HG03064 (cell line): ENCODE data around the gene NPPA.

Experiments
- ATAC-seq: cut with Tn5 transposase; IDR thresholded peaks from one replicate; pipeline ENCODE4 v1.9.1; 2021; ENCODE audit warnings: low read depth; ENCODE audit not compliant: unreplicated experiment

The NPPA gene

DNA sequence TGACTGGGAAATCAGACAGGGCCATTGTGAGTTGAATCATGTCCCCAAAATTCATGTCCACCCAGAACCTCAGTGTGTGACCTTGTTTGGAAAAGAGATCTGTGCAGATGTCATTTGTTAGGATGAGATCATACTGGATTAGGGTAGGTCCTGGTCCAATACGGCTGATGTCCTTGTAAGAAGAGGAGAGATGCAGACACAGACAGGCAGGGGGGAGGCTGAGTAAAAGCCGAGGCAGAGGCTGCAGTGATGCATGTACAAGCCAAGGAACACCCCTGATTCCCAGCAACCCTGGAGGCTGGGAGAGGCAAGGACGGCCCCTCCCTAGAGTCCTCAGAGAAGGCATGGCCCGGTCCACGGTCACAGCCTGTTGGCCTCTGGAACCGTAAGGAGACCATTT is 27.0 kb upstream of the NPPA start:
- no peak for ATAC-seq

DNA sequence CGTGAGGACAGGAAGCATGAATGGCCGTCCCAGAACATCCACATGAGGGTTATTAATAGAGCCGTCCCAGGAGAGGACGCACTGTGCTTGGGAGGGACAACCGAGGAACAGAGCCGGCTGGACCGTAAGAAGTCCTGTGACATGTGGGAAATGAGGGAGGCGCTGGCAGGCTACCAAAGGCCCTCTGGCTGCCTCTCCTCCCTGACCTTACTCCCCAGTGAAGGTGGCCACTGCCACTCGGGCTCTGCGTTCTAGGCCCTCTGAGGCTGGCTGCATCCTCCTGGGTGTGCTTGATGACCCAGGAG is 26.6 kb upstream of the NPPA start:
- ATAC-seq: no peak

DNA sequence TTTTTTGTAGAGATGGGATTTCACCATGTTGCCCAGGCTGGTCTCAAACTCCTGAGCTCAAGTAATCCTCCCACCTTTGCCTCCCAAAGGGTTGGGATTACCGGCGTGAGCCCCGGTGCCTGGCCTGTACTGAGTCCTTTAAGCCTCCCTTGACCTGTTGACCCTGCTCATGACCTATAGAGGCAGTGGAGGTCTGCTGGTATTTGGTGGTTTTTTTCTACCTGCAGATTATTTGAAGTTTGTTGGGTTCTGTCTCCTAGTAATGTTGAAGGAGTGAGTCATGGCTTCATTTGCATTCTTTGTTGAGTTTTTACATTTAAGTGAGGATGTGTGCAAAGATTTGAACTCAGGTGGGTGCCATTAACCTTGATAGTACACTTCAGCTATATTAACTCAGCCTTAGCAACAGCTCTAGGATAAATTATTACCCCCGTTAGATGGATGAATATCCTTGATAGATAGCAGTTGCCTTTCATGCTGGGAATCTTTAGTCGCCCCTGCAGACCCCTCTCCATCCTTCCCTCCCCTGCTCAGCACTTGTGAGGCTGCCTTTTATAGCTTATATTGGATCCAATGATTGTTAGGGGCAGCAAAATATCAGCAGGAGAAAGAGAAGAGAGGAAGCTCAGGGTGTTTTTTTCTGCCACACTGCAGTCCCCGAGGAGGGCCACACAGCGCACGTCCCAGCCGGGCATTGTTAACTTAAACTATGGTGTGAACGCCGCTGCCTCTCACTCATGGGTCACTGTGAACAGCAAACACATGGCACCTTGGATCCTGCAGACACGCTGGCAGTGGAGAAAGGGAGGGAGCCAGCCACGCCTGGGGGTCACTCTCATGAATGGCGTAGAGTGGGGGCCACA is 26.0 kb upstream of the NPPA start:
- no peak for ATAC-seq

- no peak for ATAC-seq
These were observed 25.0 kb upstream of the NPPA start for GRCh38 chr1:11872545-11872944.

DNA sequence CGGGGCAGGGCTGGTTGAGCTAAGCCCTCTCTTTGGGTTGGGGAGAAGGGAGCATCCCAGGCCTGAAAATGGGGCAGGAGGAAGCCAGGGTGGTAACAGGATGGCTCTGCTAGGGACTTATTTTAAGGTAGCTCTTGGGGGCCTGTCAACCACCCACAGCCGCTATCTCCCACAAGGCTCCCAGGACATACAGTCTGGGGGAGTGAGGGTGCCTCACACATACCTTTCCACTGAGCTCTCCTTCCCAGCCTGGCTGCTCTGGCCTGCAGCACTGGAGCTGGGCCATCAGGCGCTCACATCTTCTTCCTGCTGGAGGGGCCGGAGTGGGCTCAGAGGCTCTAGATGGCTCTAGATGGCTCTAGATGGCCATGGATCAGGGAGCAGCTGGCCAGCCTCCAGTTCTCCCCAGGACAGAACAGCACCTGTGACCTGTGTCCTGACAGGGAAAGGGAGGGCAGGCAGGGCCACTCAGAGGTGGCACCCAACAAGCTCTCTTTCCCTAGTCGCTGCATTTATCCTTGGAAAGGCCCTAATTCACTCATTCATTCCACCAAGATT is 22.1 kb upstream of the NPPA start:
- ATAC-seq: no peak

GRCh38 chr1:11869104-11869503 is 21.5 kb upstream of the NPPA start:
- no peak for ATAC-seq

DNA sequence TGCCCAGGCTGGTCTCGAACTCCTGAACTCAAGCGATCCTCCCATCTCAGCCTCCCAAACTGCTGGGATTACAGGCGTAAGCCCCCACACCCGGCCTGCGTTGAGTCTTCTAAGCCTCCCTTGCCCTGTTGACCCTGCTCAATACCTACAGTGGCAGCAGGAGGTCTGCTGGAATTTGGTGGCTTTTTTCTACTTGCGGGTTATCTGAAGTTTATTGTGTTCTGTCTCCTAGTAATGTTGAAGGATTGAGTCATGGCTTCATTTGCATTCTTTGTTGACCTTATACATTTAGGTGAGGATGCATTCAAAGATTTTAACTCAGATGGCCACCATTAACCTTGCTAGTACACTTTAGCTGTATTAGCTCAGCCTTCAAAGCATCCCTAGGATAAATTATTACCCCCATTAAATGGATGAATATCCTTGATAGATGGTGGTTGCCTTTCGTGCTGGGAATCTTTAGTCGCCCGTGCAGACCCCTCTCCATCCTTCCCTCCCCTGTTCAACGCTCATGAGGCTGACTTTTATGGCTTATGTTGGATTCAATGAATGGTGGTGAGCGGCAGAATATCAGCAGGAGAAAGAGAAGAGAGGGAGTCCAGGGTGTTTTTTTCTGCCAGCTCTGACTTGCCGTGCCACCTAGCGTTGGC is 20.9 kb upstream of the NPPA start:
- no peak for ATAC-seq

GRCh38 chr1:11862890-11863289 is 15.3 kb upstream of the NPPA start:
- no peak for ATAC-seq

GRCh38 chr1:11860587-11860986 is 13.0 kb upstream of the NPPA start:
- no peak for ATAC-seq

GRCh38 chr1:11860083-11860482 is 12.5 kb upstream of the NPPA start:
- ATAC-seq: no peak

GRCh38 chr1:11858968-11859871 is 11.6 kb upstream of the NPPA start:
- ATAC-seq: no peak

- no peak for ATAC-seq
These were observed 11.0 kb upstream of the NPPA start, which contains the start of gene NPPB for GRCh38 chr1:11858613-11858967. Gene NPPB (minus strand): TSS chr1:11858945. CDS start chr1:11858833, 112 bp downstream.

- no peak for ATAC-seq
These were observed 10.6 kb upstream of the NPPA start for GRCh38 chr1:11858158-11858557.

DNA sequence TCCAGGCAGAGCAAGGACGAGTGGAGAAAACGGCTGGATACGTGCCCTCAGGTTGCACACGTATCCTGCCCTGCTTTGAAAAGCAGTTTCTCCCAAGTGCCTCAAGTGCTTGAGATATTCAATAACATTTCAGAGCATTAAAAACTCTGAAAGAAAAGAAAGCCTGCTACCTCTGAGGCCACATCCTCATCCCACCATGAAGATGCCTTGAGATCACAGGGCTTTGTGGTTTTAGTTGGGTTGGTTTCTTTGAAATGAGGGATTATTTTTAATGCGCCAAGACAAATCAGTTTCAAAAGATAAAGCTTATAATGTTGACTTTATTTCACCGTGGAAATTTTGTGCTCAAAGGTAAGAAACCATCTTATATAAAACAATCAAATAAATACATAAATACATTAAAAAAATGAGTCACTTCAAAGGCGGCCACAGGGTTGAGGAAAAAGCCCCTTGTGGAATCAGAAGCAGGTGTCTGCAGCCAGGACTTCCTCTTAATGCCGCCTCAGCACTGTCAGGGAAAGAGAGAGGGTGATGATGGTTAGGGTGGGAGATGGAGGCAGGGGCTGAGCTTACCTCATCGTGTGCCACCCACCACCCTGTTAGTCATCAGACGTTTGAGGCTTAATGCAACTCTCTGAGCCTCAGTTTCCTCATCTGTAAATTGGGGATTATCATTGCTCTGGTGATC is 9.7 kb upstream of the NPPA start:
- no peak for ATAC-seq

DNA sequence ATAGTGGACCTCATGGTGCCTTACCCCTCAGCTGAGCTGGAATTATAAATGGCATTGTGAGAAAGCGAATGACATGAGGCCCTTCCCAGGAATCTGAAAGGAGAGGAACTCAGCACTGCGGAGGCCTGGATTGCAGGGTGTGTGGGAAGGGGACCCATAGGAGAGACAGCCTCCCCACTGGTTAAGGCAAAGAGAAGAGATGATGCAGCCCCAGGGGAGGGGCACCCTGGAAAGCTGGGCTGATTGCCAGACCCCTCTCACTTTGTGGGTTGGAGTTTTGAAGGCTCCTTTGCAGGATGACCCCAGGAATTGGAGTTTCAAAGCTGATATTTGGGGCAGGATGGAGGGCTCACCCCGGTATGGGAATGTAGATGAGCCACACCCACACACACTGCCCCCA is 9.1 kb upstream of the NPPA start:
- ATAC-seq: no peak

DNA sequence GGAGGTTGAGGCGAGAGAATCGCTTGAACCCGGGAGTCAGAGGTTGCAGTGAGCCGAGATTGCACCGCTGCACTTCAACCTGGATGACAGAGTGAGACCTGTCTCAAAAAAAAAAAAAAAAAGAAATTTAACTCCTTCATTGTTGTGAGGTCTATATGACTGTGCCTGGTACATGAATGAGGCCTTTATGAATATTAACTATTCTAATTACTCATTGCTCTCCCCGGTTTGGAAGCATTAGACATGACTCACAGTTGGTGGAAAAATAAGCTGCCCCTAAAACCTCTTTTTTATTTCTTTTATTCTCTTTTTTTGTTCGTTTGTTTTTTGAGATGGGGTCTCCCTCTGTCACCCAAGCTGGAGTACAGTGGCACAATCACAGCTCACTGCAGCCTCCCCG is 7.8 kb upstream of the NPPA start:
- ATAC-seq: no peak

DNA sequence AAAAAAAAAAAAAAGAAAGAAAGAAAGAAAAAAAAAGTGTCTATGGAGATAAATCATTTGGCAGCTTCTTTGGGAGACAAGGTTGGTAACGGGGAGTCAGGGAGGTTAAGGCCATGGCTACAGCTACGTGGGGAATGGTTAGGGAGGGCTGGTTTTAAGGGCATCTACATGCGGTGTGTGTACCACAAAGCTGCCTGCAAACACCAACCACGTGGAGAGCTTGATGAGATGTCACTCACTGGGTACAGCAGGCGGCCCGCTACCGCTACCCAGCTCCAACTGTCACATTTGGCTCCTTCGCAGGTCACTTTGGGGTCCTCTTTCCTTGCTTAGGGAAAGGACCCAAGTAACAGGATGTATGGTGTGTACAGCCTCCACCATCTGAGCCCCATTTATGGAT is 6.9 kb upstream of the NPPA start:
- no peak for ATAC-seq

DNA sequence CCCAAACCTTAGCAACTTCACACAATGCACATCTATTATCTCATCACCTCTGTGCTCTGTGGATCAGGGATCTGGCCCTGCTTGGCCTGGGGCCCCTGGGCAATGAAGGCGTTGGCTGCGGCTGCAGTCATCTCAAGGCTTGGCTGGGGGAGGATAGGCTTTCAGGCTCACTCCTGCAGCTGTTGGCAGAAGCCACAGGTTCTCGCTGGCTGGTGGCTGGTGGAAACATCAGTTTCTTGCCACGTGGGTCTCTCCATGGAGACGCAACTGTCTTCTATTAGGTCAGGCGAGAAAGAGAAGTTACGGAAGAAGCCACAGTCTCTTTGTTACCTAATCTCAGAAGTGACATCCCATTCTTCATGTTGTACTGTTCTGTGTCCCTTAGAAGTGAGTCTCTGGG is 3.6 kb upstream of the NPPA start:
- ATAC-seq: no peak

DNA sequence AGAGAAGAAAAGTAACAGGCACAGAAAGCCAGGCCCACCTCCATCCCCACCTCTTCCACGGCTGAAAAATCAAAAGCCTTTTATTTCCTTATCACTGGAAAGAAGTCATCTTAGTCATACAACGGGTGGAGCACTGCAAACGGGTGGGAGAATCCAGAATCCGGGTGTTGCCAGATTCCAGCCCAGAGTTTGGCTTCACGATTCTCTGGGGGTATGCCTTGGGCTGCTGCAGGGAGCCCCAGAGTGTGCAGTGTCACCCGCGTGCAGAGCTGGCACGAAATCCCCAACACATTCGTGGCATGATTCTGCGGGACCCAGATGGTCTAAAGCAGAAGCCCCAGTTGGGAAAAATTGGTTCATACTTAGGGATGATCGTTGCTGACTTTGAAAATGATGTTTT is 2.6 kb upstream of the NPPA start:
- ATAC-seq: no peak

DNA sequence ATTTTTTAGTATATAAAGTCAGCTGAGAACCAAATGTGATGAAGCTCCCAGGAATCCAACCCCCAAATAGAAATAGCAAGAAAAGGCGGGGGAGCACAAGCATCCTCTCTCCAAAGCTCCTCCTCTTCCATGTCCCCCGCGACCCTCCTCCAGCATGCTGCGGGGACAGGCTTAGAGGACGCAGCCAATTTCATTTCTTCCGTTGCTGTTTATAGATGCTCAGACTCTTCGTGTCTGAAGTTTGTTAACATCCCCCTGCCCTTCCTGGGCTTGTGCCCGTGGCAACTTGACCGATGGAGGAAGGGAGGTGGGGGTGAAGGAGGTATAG is 754 bp upstream of the NPPA start:
- no peak for ATAC-seq
